Esophagus squamous epithelium (tissue), 4 donors: ENCODE data around the gene ATF2.

ENCODE experiments used
- CTCF ChIP-seq, 6 experiments: fragments of 450-650 bp in 4 of 6; fragments of 200-600 bp in 2 of 6; sonication (generic) in 2 of 6; IDR thresholded peaks; one replicate each; pipeline ENCODE4 v1.5.1; 2016 to 2019; ENCODE audit warnings: antibody characterized with exemption in 6 of 6, mild to moderate bottlenecking in 4 of 6, moderate library complexity in 4 of 6
- POLR2A ChIP-seq, 4 donors: fragments of 450-650 bp; IDR thresholded peaks; one replicate each; pipeline ENCODE4 v1.6.1; 2017; ENCODE audit warnings: antibody characterized with exemption in 4 of 4, mild to moderate bottlenecking in 4 of 4, moderate library complexity in 3 of 4

GRCh38 chr2:175039031-175039430 lies 129.0 kb downstream of the ATF2 start:
- no peak for TF ChIP-seq POLR2A (IDR thresholded peaks at IDR 0.05)
- TF ChIP-seq CTCF (IDR thresholded peaks at IDR 0.05), result no peak
